NCI-H345 (cell line): ENCODE data around the gene BMP7.

Experiments used
- DNase-seq: peaks from one replicate; lab custom pipeline; 2025; lab: John Stamatoyannopoulos, UW

BMP7 gene

DNA sequence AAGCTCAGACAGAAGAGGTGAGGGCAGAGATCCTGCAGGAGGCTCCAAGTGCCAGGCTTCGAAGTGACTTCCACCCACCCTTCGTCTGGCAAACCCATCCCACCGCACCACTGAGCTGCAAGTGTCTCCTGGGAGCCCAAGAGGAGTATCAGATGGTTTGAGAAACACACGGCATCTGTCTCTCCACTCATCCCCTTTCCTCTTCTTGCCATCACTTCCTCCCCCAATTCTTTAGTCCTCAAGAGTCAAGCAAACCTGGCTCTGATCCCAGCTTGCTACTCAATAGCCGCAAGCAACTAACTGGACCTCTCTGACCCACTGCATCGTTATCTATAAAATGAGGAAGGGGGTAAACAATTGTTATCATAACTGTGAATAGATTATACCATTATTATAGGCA lies 142.1 kb downstream of the BMP7 start:
- no peak for DNase-seq

DNA sequence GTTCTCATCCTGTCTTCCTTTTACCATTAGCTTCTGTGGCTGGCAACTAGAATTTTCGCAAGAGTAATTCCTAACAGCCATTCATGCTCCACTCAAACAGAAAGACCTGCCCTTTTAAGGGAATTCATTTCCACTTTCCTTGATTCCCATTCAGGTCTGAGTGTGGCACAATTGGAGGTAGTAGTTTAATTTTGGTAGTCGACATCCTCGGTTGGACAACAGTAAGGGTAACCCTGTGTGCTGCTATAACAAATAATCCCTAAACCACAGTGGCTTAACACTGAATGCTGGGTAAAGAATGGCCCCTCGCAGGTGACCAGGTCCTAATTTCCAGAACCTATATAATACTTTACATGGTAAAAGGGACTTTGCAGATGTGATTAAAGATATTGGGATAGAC lies 142.9 kb downstream of the BMP7 start:
- DNase-seq: no peak

DNA sequence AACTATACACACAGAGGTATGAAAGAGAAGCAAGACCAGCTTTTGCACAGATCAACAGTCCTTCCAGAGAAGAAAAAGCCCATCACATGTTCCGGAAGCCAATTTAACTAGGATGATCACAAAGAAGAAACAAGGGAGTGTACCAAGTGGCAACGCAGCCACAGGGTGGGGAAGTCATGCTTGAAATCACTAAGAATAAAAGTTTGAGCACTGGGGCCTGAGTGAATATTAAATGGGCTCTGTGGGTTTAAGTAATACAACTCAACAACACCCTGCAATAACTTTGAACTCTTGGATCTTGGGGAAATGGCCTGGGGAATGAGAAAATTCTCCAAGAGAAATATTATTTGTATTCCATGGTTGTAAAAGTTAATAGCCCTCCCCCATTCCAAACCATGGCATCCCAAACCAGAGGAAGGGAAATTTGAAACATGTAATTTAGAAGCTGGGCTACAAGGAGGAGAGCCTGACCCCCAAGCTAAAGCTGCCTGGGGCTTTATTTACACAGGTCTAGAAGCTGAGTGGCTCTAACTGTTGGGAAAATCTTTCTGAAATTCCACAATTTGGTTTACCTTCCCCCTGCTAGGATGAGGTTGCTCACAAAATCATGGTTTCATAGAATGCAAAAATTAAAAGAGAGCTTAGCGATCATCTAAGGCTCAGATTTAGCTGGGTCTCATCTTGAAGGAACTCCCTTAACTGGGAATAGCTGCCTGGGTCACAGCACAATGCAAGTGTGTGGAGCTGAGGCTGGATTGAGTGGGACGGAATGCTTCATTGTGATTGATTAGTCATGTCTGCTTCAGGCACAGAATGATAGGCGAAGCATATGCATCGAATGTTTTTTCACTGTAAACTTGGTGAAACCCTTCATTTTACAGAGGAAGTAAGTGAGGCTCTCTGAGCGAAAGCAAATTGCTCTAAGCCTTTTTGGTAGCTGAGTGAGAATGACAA lies 143.6 kb downstream of the BMP7 start:
- no peak for DNase-seq

DNA sequence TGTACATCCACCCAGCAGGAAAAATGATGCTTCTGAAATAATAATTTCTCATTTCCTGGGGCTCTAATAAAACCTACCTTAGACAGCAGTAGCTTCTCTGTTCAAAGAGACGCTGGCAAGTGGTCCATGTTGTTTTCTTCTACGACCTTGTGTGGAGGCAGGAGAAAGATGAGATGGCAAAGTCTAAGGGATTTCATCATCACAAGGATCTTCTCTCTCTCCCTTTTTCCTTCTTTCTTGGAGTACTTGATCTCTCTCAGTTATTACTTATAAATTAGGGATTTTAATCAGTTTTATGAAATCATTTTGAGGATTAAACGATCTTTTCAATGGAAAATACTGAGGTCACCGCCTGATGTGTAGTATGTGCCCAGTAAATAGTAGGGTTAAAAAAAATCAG lies 147.5 kb downstream of the BMP7 start:
- no peak for DNase-seq
